HCT116 (cell line): ENCODE results near the gene CLN6. TPM values are rescaled to one million over a fixed set of nuclear protein-coding genes. Genes with fewer than 3 reads are reported as not detected.
A peak's percentile ranks its signal among the peaks of the same experiment; 100 is the strongest.

Experiments used
- ATAC-seq: fragments of 200-7000 bp; cut with Tn5 transposase; 2 replicates; pipeline ENCODE4 v1.9.1; 2020; ENCODE audit warnings: mild to moderate bottlenecking, moderate library complexity
- Bru-seq: library from RNA; stranded (reverse); fragments of 400-500 nt; gene quantifications from one replicate; lab custom pipeline; 2021; lab: Mats Ljungman, UMichigan
- BruChase-seq, 2 experiments: library from RNA; stranded (reverse); fragments of 400-500 nt; gene quantifications; one replicate each; lab custom pipeline; 2021; lab: Mats Ljungman, UMichigan
- BruUV-seq: library from RNA; stranded (reverse); fragments of 400-500 nt; replicated peaks from 2 replicates; lab custom pipeline; 2021; lab: Mats Ljungman, UMichigan
- CTCF ChIA-PET: fragments of 300-600 bp; sonication (Branson Sonifier 250); formaldehyde crosslinking; loops from one replicate; lab custom pipeline; 2021; ENCODE audit warnings: antibody characterized with exemption; lab: Charles Lee
- POLR2A ChIA-PET: fragments of 300-600, 350-600 bp; sonication (Branson Sonifier 250); formaldehyde crosslinking; loops from one replicate; lab custom pipeline; 2021; ENCODE audit warnings: antibody characterized with exemption; lab: Charles Lee
- RAD21 ChIA-PET, 2 experiments: fragments of 300-600 bp; sonication (Branson Sonifier 250); formaldehyde crosslinking; loops; one replicate each; lab custom pipeline; 2023; ENCODE audit warnings: low total read pairs in 2 of 2; ENCODE audit not compliant: uncharacterized antibody in 2 of 2, unreplicated experiment in 2 of 2, low non-redundant PET in 1 of 2; lab: Charles Lee
- DNase-seq: peaks from one replicate; pipeline ENCODE4 v3.0.0-alpha.2; 2010; ENCODE audit warnings: low read depth, low spot score
- H2AFZ ChIP-seq: fragments of 200-600 bp; shearing (Covaris generic), sonication (generic); 2 replicates; pipeline ENCODE4 v1.6.1; 2017; ENCODE audit warnings: low read depth, mixed run types, mixed read lengths, antibody characterized with exemption, low read length; ENCODE audit not compliant: poor library complexity, severe bottlenecking
- H3K27ac ChIP-seq: 2 replicates; pipeline ENCODE4 v1.5.1; 2012; ENCODE audit warnings: low read depth, low read length
- H3K27me3 ChIP-seq: fragments of 200-600 bp; sonication (generic); 2 replicates; pipeline ENCODE4 v1.6.1; 2016; ENCODE audit warnings: mixed run types, low read length, mixed read lengths; ENCODE audit not compliant: insufficient read depth
- H3K36me3 ChIP-seq, 2 experiments: fragments of 200-500 bp in 1 of 2; fragments of 200-600 bp in 1 of 2; sonication (Bioruptor generic) in 1 of 2; sonication (generic) in 1 of 2; 2 replicates each; pipeline versions ENCODE4 v1.5.1 to v1.6.1; 2014 to 2016; ENCODE audit warnings: low read length in 2 of 2, inconsistent platforms in 1 of 2, mixed read lengths in 1 of 2, mixed run types in 1 of 2; ENCODE audit not compliant: insufficient read depth in 2 of 2, control insufficient read depth in 1 of 2
- H3K4me1 ChIP-seq, 2 experiments: fragments of 200-600 bp in 1 of 2; sonication (generic) in 1 of 2; 2 replicates each; pipeline versions ENCODE4 v1.5.1 to v1.6.1; 2012 to 2017; ENCODE audit warnings: low read length in 2 of 2, inconsistent platforms in 1 of 2, mild to moderate bottlenecking in 1 of 2, mixed read lengths in 1 of 2, mixed run types in 1 of 2, moderate library complexity in 1 of 2; ENCODE audit not compliant: insufficient read depth in 2 of 2, control insufficient read depth in 1 of 2
- H3K4me2 ChIP-seq: fragments of 200-600 bp; sonication (generic); 2 replicates; pipeline ENCODE4 v1.6.1; 2017; ENCODE audit warnings: mixed run types, low read length, mixed read lengths
- H3K4me3 ChIP-seq, 2 experiments: fragments of 200-600 bp in 1 of 2; sonication (generic) in 1 of 2; replicated peaks in 1 of 2; 2 replicates each; pipeline ENCODE4 v1.5.1; 2011 to 2016; ENCODE audit warnings: low read length in 2 of 2, control low read depth in 1 of 2, low read depth in 1 of 2, mild to moderate bottlenecking in 1 of 2, mixed read lengths in 1 of 2, mixed run types in 1 of 2
- H3K79me2 ChIP-seq: fragments of 200-600 bp; sonication (generic); 2 replicates; pipeline ENCODE4 v1.6.1; 2017; ENCODE audit warnings: mild to moderate bottlenecking, mixed run types, low read length, moderate library complexity, mixed read lengths; ENCODE audit not compliant: insufficient read depth
- H3K9ac ChIP-seq: fragments of 200-600 bp; sonication (generic); 2 replicates; pipeline ENCODE4 v1.6.1; 2016; ENCODE audit warnings: low read length, mixed read lengths
- H3K9me2 ChIP-seq: fragments of 200-600 bp; sonication (generic), shearing (Covaris generic); 2 replicates; pipeline ENCODE4 v1.6.1; 2017; ENCODE audit warnings: mixed run types, mild to moderate bottlenecking, moderate library complexity; ENCODE audit not compliant: insufficient read depth
- H3K9me3 ChIP-seq, 2 experiments: fragments of 200-500 bp in 1 of 2; fragments of 200-600 bp in 1 of 2; sonication (Bioruptor generic) in 1 of 2; sonication (generic) in 1 of 2; 2 replicates each; pipeline ENCODE4 v1.6.1; 2014 to 2017; ENCODE audit warnings: low read length in 2 of 2, mixed read lengths in 2 of 2, inconsistent platforms in 1 of 2, low read depth in 1 of 2, mild to moderate bottlenecking in 1 of 2, mixed run types in 1 of 2, moderate library complexity in 1 of 2; ENCODE audit not compliant: control insufficient read depth in 1 of 2, insufficient read depth in 1 of 2
- H4K20me1 ChIP-seq: fragments of 200-600 bp; sonication (generic), shearing (Covaris generic); 2 replicates; pipeline ENCODE4 v1.6.1; 2017; ENCODE audit warnings: mixed run types, mild to moderate bottlenecking, moderate library complexity; ENCODE audit not compliant: insufficient read depth
- EGR1 ChIP-seq: IDR thresholded peaks from 2 replicates; pipeline ENCODE4 v1.6.1; 2012; ENCODE audit warnings: low read depth
- FOSL1 ChIP-seq: IDR thresholded peaks from 2 replicates; pipeline ENCODE4 v1.6.1; 2012; ENCODE audit warnings: low read depth
- POLR2AphosphoS5 ChIP-seq: IDR thresholded peaks from 2 replicates; pipeline ENCODE4 v1.6.1; 2011; ENCODE audit warnings: mild to moderate bottlenecking, low read depth, low read length, moderate library complexity
- ZFX ChIP-seq: fragments of 450-650 bp; IDR thresholded peaks from 2 replicates; pipeline ENCODE4 v1.6.1; 2017
- intact Hi-C: fragments of 100-400 bp; cut with micrococcal nuclease; formaldehyde crosslinking; loops from 2 replicates; pipeline ENCODE4 v1.10.0; 2022
- long read RNA-seq: library from polyadenylated mRNA; unstranded; transcript quantifications from one replicate; pipeline ENCODE4 v2.0.0, GENCODE V29; 2021; ENCODE audit not compliant: unreplicated experiment
- polyA plus RNA-seq: library from polyadenylated mRNA; unstranded; fragments of >200 nt; gene quantifications from 2 replicates; pipeline ENCODE4 v1.2.1, GENCODE V29; 2012; ENCODE audit warnings: missing spikeins
- total RNA-seq: library from RNA; stranded (reverse); gene quantifications from one replicate; pipeline ENCODE4 v1.2.1, GENCODE V29; 2021; ENCODE audit not compliant: unreplicated experiment
- TF ChIP-seq, protein P1 (sequence below): IDR thresholded peaks from 2 replicates; pipeline ENCODE4 v1.6.1; 2012

The CLN6 gene
- total RNA-seq (44.1 TPM), Bru-seq, nascent RNA (percentile 37 among the genes with signal in this experiment), BruChase-seq, experiment 1, labeled RNA remaining after a 6-hour chase (percentile 61 among the genes with signal in this experiment), BruChase-seq, experiment 2, labeled RNA remaining after a 2-hour chase (percentile 54 among the genes with signal in this experiment)
- 29.3 and 34.2 TPM in 2 replicates for polyA plus RNA-seq
- long read RNA-seq, transcript CLN6-201 (7 exons, 2,243 nt): major isoform, 9 of 20 reads
- long read RNA-seq, partial matches to known transcripts: 2 of 20 reads
- long read RNA-seq, other reads (novel, unspliced or antisense): 5 of 20 reads

DNA sequence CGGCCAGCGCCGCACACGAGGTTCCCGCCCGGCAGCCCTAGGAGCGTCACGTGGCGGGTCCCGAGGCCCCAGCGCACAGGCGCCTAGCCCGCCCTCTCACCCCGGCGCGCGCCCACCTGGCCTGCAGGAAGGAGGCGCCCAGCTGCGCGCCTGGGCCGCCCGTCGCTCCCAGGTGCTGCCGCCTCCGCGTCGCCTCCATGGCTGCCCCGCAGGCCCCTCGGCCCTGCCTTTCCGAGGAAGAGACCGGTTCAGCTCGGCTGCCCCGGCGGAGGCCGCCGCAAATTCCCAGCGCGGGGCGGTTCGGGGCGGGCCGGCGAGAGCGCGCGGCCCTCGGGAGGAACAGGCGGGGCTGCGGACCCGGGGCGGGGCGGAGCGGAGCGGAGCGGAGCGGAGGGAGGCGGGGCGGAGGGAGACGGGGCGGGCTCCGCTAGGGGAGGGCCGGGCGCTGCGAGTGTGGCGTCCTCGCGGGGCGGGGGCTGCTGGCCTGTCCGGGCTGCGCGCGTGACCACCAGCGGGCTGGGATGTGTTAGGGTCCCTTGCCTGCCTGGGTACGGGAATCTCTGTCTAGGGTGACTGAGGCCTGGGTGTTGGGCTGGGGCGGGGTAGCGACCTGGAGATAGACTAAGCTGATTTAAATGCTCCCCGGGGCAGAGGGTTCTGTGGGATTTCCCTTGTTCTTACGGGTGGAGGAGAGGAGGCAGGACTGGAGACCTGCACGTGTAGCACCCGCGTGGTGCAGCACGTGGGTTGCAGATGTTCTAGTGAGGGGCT lies at the start of gene CLN6:
TSS of gene CLN6 (minus strand) at position 343 of the 771 bp plus-strand sequence. CDS start at position 199, 144 bp downstream.
- POLR2A ChIA-PET: no interaction called here
- Histone ChIP-seq H3K4me2 (peak within 1 kb of the TSS; percentile 98), H3K9me3 (no peaks in the 10 kb centered on the region), H4K20me1 (no peaks in the 10 kb centered on the region; the same call in 1 of the 2 replicates), H3K4me1 (peaks cover 10 to 27% of the 10 kb centered on the region in 2 experiments; a peak in 3 of 4 replicates), H3K27ac (peak within 1 kb of the TSS; percentile 88), H3K36me3 (peaks cover 0 to 4% of the 10 kb centered on the region in 2 experiments; a peak in 1 of 4 replicates), H3K9ac (peak within 1 kb of the TSS; percentile 90), H2AFZ (peak within 1 kb of the TSS; percentile 78), H3K27me3 (no peaks in the 10 kb centered on the region), H3K9me2 (no peaks in the 10 kb centered on the region), H3K4me3 (peak within 1 kb of the TSS; percentile 85 to 94), H3K79me2 (peaks cover 48% of the 10 kb centered on the region)
- RAD21 ChIA-PET: no interaction called here
- no TSS peak for BruUV-seq
- TF ChIP-seq ZFX: peak; percentile 88
- TF ChIP-seq EGR1: no peak
- peak; percentile 74 for TF ChIP-seq POLR2AphosphoS5
- TF ChIP-seq, protein P1, sequence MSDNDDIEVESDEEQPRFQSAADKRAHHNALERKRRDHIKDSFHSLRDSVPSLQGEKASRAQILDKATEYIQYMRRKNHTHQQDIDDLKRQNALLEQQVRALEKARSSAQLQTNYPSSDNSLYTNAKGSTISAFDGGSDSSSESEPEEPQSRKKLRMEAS: peak; percentile 96
- TF ChIP-seq FOSL1: no peak
- ATAC-seq: peak; percentile 90
- peak; percentile 34 for DNase-seq
- intact Hi-C loops: no loop called here
- CTCF ChIA-PET: interaction anchor here (1.4 kb wide), 1 partner anchor 23 kb away, joined by 6 read pairs; no protein-coding TSS in a partner anchor
